SK-N-SH treated with all-trans-retinoic acid at 6 μM for 48 hours (cell line): ENCODE measurements around the gene LRP5.

Experiments
- ARNTL ChIP-seq: fragments of 450-650 bp; formaldehyde crosslinking; IDR thresholded peaks from 2 replicates; pipeline ENCODE4 v1.5.0; 2020; ENCODE audit warnings: low read depth, mild to moderate bottlenecking, moderate library complexity, borderline replicate concordance
- GLIS3 ChIP-seq: fragments of 250-450 bp; sonication (Bioruptor Pico); IDR thresholded peaks from 2 replicates; pipeline ENCODE4 v1.5.0; 2020; ENCODE audit warnings: mild to moderate bottlenecking, moderate library complexity
- RARB ChIP-seq: fragments of 250-450 bp; sonication (Bioruptor Pico); IDR thresholded peaks from 2 replicates; pipeline ENCODE4 v1.8.0; 2021; ENCODE audit warnings: mild to moderate bottlenecking, moderate library complexity
- ZFP30 ChIP-seq: fragments of 450-650 bp; formaldehyde crosslinking; IDR thresholded peaks from 2 replicates; pipeline ENCODE4 v1.5.0; 2022; ENCODE audit warnings: mild to moderate bottlenecking, moderate library complexity
- ZNF70 ChIP-seq: fragments of 450-650 bp; formaldehyde crosslinking; IDR thresholded peaks from 2 replicates; pipeline ENCODE4 v1.5.0; 2020; ENCODE audit warnings: mild to moderate bottlenecking, moderate library complexity
- TF ChIP-seq, protein P1 (sequence below): fragments of 250-450 bp; sonication (Bioruptor Pico); IDR thresholded peaks from 2 replicates; pipeline ENCODE4 v1.5.0; 2020; ENCODE audit warnings: mild to moderate bottlenecking, moderate library complexity
- TF ChIP-seq, protein P2 (sequence below): fragments of 250-450 bp; sonication (Bioruptor Pico); IDR thresholded peaks from 2 replicates; pipeline ENCODE4 v1.5.1; 2021; ENCODE audit warnings: mild to moderate bottlenecking, moderate library complexity
- TF ChIP-seq, protein P3 (sequence below): fragments of 250-450 bp; sonication (Bioruptor Pico); IDR thresholded peaks from 2 replicates; pipeline ENCODE4 v1.5.1; 2020; ENCODE audit warnings: low read depth, mild to moderate bottlenecking, moderate library complexity
- TF ChIP-seq, protein P4 (sequence below): fragments of 250-450 bp; sonication (Bioruptor Pico); IDR thresholded peaks from 2 replicates; pipeline ENCODE4 v1.8.0; 2020; ENCODE audit warnings: mild to moderate bottlenecking, moderate library complexity, borderline replicate concordance

DNA sequence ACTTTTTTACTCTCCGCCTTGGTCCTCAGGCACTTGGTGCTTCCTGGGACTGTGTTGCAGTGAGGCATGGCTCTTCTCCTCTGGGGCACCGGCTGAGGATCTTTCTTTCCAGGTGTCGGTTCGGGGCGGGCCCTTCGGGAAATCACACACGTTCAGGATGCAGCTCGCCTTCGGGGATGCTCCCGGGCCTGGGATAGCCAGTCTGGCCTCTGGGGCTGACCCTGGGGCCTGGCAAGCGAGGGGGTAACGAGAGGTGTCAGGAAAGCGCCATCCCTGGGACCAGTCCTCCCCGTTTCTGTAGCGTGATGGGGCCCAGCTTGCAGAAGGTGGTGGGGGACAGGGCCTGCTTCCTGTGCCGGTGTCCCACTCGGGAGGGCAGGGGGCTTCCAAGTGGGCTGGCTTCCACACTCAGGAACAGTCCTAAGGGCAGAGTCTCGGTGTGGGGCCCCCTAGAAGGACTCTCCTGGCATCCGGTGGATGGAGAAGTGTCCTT is 53.6 kb downstream of the LRP5 start:
- no peak for TF ChIP-seq RARB (CRISPR knock-in tag)
- TF ChIP-seq, protein P1, sequence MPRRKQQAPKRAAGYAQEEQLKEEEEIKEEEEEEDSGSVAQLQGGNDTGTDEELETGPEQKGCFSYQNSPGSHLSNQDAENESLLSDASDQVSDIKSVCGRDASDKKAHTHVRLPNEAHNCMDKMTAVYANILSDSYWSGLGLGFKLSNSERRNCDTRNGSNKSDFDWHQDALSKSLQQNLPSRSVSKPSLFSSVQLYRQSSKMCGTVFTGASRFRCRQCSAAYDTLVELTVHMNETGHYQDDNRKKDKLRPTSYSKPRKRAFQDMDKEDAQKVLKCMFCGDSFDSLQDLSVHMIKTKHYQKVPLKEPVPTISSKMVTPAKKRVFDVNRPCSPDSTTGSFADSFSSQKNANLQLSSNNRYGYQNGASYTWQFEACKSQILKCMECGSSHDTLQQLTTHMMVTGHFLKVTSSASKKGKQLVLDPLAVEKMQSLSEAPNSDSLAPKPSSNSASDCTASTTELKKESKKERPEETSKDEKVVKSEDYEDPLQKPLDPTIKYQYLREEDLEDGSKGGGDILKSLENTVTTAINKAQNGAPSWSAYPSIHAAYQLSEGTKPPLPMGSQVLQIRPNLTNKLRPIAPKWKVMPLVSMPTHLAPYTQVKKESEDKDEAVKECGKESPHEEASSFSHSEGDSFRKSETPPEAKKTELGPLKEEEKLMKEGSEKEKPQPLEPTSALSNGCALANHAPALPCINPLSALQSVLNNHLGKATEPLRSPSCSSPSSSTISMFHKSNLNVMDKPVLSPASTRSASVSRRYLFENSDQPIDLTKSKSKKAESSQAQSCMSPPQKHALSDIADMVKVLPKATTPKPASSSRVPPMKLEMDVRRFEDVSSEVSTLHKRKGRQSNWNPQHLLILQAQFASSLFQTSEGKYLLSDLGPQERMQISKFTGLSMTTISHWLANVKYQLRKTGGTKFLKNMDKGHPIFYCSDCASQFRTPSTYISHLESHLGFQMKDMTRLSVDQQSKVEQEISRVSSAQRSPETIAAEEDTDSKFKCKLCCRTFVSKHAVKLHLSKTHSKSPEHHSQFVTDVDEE (CRISPR knock-in tag): no peak
- TF ChIP-seq, protein P2, sequence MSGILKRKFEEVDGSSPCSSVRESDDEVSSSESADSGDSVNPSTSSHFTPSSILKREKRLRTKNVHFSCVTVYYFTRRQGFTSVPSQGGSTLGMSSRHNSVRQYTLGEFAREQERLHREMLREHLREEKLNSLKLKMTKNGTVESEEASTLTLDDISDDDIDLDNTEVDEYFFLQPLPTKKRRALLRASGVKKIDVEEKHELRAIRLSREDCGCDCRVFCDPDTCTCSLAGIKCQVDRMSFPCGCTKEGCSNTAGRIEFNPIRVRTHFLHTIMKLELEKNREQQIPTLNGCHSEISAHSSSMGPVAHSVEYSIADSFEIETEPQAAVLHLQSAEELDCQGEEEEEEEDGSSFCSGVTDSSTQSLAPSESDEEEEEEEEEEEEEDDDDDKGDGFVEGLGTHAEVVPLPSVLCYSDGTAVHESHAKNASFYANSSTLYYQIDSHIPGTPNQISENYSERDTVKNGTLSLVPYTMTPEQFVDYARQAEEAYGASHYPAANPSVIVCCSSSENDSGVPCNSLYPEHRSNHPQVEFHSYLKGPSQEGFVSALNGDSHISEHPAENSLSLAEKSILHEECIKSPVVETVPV (CRISPR knock-in tag): no peak
- no peak for TF ChIP-seq GLIS3
- TF ChIP-seq, protein P3, sequence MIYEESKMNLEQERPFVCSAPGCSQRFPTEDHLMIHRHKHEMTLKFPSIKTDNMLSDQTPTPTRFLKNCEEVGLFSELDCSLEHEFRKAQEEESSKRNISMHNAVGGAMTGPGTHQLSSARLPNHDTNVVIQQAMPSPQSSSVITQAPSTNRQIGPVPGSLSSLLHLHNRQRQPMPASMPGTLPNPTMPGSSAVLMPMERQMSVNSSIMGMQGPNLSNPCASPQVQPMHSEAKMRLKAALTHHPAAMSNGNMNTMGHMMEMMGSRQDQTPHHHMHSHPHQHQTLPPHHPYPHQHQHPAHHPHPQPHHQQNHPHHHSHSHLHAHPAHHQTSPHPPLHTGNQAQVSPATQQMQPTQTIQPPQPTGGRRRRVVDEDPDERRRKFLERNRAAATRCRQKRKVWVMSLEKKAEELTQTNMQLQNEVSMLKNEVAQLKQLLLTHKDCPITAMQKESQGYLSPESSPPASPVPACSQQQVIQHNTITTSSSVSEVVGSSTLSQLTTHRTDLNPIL (CRISPR knock-in tag): no peak
- no peak for TF ChIP-seq ZNF70
- TF ChIP-seq ARNTL (CRISPR knock-in tag): no peak
- TF ChIP-seq, protein P4, sequence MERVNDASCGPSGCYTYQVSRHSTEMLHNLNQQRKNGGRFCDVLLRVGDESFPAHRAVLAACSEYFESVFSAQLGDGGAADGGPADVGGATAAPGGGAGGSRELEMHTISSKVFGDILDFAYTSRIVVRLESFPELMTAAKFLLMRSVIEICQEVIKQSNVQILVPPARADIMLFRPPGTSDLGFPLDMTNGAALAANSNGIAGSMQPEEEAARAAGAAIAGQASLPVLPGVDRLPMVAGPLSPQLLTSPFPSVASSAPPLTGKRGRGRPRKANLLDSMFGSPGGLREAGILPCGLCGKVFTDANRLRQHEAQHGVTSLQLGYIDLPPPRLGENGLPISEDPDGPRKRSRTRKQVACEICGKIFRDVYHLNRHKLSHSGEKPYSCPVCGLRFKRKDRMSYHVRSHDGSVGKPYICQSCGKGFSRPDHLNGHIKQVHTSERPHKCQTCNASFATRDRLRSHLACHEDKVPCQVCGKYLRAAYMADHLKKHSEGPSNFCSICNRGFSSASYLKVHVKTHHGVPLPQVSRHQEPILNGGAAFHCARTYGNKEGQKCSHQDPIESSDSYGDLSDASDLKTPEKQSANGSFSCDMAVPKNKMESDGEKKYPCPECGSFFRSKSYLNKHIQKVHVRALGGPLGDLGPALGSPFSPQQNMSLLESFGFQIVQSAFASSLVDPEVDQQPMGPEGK (CRISPR knock-in tag): no peak
- no peak for TF ChIP-seq ZFP30 (CRISPR knock-in tag)
